ENCODE data around the gene ZNF844. TPM values are rescaled to one million over a fixed set of nuclear protein-coding genes. Genes with fewer than 3 reads are reported as not detected.
"Not testable (repeated sequence)": the region's sequence is repeated elsewhere in the genome, so short reads cannot be mapped to it uniquely, and the experiment has no call there.

Gene ZNF844
- total RNA-seq, 2 donors from 2014 or later: 4.7 to 9.0 TPM

DNA sequence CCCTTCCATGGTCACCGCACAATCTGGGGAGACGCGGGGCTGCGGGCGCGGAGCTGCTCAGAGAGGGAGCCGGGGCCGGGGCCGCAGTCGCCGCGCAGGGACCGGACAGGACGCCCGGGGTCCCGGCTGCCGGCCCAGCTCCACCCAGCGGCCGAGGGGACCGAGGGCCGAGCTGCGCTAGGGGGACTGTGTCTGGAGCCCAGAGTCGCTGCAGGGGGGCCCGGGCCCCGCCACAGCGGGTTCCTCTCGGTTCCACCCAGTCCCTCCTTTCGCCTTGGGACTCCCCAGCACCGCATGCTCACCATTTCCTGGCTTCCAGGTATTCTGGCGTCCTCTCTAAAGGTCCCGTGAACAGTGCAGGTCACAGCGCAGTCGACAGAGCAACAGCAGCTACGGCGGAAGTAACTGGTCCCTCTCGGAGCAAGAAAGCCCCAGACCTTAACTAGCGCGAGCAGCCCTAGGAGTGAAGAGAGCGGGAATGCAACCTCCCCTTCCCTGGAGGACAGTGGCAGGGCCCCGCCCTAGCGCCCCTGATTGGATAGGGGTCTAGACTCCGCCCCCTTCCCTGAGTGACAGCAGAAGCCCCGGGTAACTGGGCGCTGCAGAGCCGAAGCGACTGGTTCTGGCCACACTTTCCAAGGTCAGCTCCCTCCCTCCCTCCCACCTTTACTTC lies 11.9 kb upstream of the ZNF844 start, which contains the start of gene ZNF878:
Gene ZNF878, minus strand, starts transcription at position 465 of the 673 bp plus-strand sequence. Its CDS starts 160 bp downstream, at position 305.
- TF ChIP-seq, protein P1, sequence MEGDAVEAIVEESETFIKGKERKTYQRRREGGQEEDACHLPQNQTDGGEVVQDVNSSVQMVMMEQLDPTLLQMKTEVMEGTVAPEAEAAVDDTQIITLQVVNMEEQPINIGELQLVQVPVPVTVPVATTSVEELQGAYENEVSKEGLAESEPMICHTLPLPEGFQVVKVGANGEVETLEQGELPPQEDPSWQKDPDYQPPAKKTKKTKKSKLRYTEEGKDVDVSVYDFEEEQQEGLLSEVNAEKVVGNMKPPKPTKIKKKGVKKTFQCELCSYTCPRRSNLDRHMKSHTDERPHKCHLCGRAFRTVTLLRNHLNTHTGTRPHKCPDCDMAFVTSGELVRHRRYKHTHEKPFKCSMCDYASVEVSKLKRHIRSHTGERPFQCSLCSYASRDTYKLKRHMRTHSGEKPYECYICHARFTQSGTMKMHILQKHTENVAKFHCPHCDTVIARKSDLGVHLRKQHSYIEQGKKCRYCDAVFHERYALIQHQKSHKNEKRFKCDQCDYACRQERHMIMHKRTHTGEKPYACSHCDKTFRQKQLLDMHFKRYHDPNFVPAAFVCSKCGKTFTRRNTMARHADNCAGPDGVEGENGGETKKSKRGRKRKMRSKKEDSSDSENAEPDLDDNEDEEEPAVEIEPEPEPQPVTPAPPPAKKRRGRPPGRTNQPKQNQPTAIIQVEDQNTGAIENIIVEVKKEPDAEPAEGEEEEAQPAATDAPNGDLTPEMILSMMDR (IDR thresholded peaks at IDR 0.05): no peak

DNA sequence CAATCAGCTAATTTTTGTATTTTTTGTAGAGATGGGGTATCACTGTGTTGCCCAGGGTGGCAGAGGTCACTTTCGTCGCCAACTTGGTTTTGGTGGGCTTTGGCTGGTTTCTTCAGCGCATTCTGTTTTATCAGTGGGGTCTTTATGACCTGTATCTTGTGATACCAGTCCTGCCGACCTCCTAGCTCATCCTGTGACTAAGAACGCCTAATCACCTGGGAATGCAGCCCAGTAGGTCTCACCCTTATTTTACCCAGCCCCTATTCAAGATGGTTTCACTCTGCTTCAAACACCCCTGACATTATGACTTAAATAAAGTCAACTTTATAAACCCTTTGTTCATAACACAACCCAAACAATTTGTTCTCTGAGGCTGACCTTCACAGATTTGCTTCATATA lies 8.7 kb upstream of the ZNF844 start:
- ATAC-seq (ENCODE audit: insufficient number of reproducible peaks, low FRiP score, low read depth): no peak
- H3K27me3 ChIP-seq (replicated peaks; ENCODE audit: insufficient read depth): no peaks in the 10 kb centered on the region
- no peaks in the 10 kb centered on the region for H3K36me3 ChIP-seq
- H3K4me1 ChIP-seq (ENCODE audit: control insufficient read depth in 1 of 2, low read depth in 2 of 2): peaks cover 11 to 16% of the 10 kb centered on the region in 2 donors
- H3K4me3 ChIP-seq: no peak overlapping the region
- TF ChIP-seq, protein P1 (IDR thresholded peaks at IDR 0.05): no peak
- no peaks in the 10 kb centered on the region for H3K9me3 ChIP-seq
- DNase-seq (ENCODE audit: low spot score): no peak
- H3K27ac ChIP-seq: no peak overlapping the region

More for the DNA sequence above, 11.9 kb upstream of the ZNF844 start, which contains the start of gene ZNF878:
- no peaks in the 10 kb centered on the region for H3K9me3 ChIP-seq
- peaks cover 11 to 16% of the 10 kb centered on the region in 2 donors for H3K4me1 ChIP-seq (ENCODE audit: control insufficient read depth in 1 of 2, low read depth in 2 of 2)
- H3K27me3 ChIP-seq (replicated peaks; ENCODE audit: insufficient read depth): no peaks in the 10 kb centered on the region
- H3K4me3 ChIP-seq: peak within 1 kb of the TSS; percentile 95
- peak; percentile 70 for DNase-seq (ENCODE audit: low spot score)
- H3K36me3 ChIP-seq: no peaks in the 10 kb centered on the region
- peak; percentile 49 for ATAC-seq (ENCODE audit: insufficient number of reproducible peaks, low FRiP score, low read depth)
- H3K27ac ChIP-seq: peak within 1 kb of the TSS; percentile 45 to 48

DNA sequence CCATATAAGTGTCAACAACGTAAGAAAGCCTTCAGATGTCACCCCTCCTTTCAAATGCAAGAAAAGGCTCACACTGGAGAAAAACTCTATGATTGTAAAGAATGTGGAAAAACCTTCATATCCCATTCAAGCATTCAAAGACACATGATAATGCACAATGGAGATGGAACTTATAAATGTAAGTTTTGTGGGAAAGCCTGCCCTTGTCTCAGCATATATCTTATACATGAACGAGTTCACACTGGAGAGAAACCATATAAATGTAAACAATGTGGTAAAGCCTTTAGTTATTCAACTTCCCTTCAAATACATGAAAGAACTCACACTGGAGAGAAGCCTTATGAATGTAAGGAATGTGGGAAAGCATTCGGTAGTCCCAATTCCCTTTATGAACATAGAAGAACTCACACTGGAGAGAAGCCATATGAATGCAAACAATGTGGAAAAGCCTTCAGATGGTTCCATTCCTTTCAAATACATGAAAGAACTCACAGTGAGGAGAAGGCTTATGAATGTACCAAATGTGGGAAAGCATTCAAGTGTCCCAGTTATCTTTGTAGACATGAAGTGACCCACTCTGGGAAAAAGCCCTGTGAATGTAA lies 11.1 kb downstream of the ZNF844 start:
- Histone ChIP-seq H3K36me3 (peaks cover 74% of the 10 kb centered on the region), H3K27ac (no peak overlapping the region), H3K4me1 (ENCODE audit: control insufficient read depth in 1 of 2, low read depth in 2 of 2) (no peaks in the 10 kb centered on the region), H3K9me3 (peaks cover 98% of the 10 kb centered on the region), H3K4me3 (peak overlapping the region; percentile 1), H3K27me3 (replicated peaks; ENCODE audit: insufficient read depth) (no peaks in the 10 kb centered on the region)
- TF ChIP-seq, protein P1 (IDR thresholded peaks at IDR 0.05): no peak
- ATAC-seq (ENCODE audit: insufficient number of reproducible peaks, low FRiP score, low read depth) (no peak), DNase-seq (ENCODE audit: low spot score) (no peak)

DNA sequence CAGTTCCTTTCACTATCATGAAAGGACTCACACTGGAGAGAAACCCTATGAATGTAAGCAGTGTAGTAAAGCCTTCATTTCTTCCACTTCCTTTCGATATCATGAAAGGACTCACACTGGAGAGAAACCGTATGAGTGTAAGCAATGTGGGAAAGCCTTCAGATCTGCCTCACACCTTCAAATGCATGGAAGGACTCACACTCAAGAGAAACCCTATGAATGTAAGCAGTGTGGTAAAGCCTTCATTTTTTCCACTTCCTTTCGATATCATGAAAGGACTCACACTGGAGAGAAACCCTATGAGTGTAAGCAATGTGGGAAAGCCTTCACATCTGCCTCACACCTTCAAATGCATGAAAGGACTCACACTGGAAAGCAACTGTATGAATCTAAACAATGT lies 11.8 kb downstream of the ZNF844 start:
- H3K4me3 ChIP-seq: peak overlapping the region; percentile 1
- not testable (repeated sequence) for ATAC-seq (ENCODE audit: insufficient number of reproducible peaks, low FRiP score, low read depth); H3K27me3 ChIP-seq (replicated peaks; ENCODE audit: insufficient read depth); DNase-seq (ENCODE audit: low spot score); H3K4me1 ChIP-seq (ENCODE audit: control insufficient read depth in 1 of 2, low read depth in 2 of 2); H3K27ac ChIP-seq
- H3K36me3 ChIP-seq: peaks cover 69% of the 10 kb centered on the region
- peaks cover 98% of the 10 kb centered on the region for H3K9me3 ChIP-seq

DNA sequence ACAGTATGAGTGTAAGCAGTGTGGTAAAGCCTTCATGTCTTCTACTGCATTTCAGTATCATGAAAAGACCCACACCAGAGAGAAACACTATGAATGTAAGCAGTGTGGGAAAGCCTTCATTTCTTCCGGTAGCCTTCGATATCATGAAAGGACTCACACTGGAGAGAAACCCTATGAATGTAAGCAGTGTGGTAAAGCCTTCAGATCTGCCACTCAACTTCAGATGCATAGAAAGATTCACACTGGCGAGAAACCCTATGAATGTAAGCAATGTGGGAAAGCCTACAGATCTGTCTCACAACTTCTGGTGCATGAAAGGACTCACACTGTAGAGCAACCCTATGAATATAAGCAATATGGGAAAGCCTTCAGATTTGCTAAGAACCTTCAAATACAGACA lies 12.8 kb downstream of the ZNF844 start:
- H3K27ac ChIP-seq: no peak overlapping the region
- H3K36me3 ChIP-seq: peaks cover 69% of the 10 kb centered on the region
- no peak overlapping the region for H3K4me3 ChIP-seq
- peaks cover 95% of the 10 kb centered on the region for H3K9me3 ChIP-seq
- no peaks in the 10 kb centered on the region for H3K27me3 ChIP-seq (replicated peaks; ENCODE audit: insufficient read depth)
- no peak for ATAC-seq (ENCODE audit: insufficient number of reproducible peaks, low FRiP score, low read depth)
- TF ChIP-seq, protein P1 (IDR thresholded peaks at IDR 0.05): no peak
- no peak for DNase-seq (ENCODE audit: low spot score)
- no peaks in the 10 kb centered on the region for H3K4me1 ChIP-seq (ENCODE audit: control insufficient read depth in 1 of 2, low read depth in 2 of 2)

DNA sequence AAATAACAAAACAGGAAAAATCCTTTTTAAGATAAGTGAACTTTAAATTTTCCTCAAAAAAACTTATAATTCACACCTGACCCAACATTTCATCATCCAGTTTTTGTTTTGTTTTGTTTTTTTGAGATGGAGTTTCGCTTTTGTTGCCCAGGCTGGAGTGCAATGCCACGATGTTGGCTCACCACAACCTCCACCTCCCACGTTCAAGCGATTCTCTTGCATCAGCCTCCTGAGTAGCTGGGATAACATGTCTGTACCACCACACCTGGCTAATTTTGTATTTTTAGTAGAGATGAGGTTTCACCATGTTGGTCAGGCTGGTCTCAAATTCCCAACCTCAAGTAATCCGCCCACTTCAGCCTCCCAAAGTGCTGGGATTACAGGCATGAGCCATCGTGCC lies 18.8 kb downstream of the ZNF844 start:
- H3K27ac ChIP-seq; H3K27me3 ChIP-seq (replicated peaks; ENCODE audit: insufficient read depth); DNase-seq (ENCODE audit: low spot score); H3K4me3 ChIP-seq; H3K4me1 ChIP-seq (ENCODE audit: control insufficient read depth in 1 of 2, low read depth in 2 of 2); ATAC-seq (ENCODE audit: insufficient number of reproducible peaks, low FRiP score, low read depth): not testable (repeated sequence)
- Histone ChIP-seq H3K9me3 (peaks cover 40% of the 10 kb centered on the region), H3K36me3 (peaks cover 20% of the 10 kb centered on the region)

Measured in thoracic aorta (tissue), 2 donors.